ENCODE data around the gene CCDC6.
"Not testable (repeated sequence)": the region's sequence is repeated elsewhere in the genome, so short reads cannot be mapped to it uniquely, and the experiment has no call there.

CCDC6 gene

DNA sequence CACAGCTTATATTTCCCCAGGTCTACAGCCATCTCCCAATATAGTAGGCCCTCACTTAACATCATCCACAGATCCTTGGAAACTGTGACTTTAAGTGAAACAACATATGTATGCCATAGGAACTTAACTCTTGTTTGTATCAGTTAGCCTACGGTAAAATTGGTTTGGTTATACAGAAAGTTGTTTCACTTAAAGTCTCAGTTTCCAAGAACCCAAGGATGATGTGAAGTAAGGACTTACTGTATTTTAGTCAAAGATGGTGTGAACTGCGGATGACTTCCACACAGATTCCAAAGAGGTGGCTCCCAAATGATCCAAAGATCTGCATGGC, 96.7 kb downstream of the CCDC6 start:
- DNase-seq (ENCODE audit: low read depth in 3 of 3), result no peak

DNA sequence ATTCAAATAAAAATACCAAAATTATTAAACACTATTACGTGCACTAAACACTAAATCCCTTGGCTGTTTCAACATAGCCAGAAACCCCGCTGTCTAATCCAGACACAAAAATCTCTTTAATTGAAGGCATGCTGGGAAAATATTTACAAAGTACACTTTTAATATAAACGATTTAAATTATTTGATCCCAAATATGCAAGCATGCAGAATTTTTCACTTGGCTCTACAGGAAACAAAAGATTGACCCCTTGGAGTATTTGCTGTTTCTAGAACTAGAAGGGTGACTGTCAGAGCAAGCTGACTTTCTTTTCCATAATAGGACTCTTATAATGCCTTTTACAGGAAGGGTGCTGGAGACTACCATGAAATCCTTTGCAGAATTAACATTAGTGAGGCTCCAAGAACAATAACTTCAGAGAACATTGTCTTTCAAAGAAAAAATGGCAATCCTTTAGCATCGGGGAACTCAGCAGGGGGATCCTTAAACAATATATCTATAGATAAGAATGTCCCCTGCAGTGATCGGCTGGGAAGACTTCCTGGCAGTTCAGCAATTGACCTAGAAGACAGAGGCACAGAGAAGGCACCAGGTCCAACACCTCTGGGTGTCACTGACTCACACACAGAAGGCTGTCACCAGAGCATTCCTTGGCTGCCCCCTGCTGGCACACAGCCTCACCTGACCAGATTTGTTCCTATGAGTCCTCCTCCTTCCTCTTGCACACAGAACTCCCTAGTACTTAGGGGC, 97.3 kb downstream of the CCDC6 start:
- DNase-seq (ENCODE audit: low read depth in 3 of 3), result peak; percentile 46 to 66 (median 52)

DNA sequence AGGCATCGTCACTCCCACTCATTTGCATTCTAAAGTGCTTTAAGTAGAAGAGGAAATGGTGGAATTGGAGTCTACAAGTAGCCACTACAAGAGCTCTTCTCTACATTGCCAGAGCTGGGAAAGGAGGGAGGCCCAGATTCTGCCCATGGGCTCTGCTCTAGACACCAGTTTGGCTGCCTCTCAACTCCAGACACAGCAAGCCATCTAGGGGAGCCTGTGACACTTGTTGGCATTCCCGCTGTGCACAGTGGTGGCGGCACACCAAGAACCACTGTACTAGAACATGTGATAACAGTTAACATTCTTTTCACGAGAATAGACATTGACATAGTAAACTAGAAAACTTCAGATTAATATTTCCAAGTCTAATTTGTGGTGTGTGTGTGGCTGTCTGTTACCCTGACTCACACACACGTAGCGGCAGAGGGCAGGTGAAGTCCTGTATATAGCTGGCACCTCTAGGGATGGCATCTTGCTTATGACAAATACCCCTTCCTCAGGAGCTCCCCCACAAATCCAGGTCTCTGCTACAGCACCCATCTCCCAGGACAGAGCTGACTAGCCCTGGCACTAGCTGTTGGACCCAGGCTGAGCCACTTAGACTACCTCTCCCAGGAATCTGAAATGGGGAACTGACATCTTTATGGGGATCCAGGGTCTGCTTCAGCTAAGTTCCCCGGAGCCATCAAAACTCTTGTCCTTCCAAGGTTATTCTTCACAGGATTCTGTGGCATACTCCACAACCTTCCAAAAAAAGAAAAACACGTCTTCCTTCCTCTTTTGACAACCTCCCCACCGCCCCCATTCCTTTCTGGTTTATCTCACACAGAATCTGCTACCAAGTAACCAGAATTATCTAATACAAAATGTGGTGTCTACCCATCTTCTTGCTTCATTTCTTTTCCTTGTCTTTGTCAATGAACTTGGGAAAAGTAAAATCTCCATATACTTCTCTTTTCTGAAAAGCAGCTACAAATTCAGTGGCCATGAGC, 98.4 kb downstream of the CCDC6 start:
- no peak for DNase-seq (ENCODE audit: low read depth in 3 of 3)

DNA sequence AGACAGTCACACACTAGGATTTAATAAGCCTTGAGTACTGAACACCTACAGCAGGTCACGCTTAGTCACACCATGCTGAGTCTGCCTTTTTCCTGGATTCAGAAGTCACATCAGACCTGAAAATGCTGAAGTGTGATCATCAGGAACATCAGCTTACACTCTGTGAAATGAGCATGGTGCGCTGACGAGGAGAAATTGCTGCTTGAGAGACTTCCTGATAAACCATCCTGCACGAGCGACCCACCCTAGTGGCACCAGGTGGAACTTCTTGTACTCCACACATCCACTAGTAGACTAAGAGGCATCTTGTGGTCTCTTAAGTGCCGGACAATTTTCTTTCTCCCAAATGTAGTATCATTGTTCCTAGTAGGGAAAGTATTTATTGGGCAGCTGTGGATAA, 101.3 kb downstream of the CCDC6 start:
- peak in 1 of 3 donors; percentile 9 for DNase-seq (ENCODE audit: low read depth in 3 of 3)

DNA sequence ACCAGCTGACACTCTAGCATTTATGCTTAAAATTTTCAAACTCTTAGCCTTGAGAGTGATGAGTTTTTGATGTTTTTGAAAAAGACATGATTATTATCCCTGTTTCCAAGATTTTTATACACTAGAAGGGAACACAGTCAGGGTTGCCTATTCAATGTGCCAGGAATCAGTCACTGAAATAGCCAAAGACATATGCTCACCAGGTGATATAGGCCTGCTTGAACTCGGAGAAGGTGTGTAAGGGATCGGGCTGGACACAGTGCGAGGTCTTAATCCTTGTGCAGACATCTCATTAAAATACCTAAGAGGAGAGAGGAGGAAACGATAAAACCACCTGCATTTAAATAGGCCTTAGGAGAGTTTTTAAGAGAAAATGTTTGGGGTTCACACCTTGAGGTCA, 102.1 kb downstream of the CCDC6 start:
- DNase-seq (ENCODE audit: low read depth in 3 of 3), result no peak

DNA sequence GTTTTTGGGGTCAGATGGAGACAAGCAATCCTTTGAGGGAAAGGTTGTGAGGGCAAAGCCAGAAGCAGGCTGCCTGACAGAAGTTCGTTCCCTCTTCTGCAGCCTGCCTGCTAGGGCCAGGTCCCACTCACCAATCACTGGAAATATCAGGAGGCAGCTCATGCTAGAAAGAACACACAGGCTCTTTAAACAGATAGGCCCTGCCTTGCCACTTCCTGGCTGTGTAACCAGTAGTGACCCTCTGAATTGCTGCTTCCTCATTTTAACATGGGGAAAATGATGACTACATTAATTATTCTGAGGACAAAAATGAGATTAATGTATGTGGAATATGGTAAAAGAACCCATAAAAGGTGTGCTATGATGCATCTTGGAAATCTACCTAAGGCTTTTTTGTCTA, 102.6 kb downstream of the CCDC6 start:
- DNase-seq (ENCODE audit: low read depth in 3 of 3), result no peak

DNA sequence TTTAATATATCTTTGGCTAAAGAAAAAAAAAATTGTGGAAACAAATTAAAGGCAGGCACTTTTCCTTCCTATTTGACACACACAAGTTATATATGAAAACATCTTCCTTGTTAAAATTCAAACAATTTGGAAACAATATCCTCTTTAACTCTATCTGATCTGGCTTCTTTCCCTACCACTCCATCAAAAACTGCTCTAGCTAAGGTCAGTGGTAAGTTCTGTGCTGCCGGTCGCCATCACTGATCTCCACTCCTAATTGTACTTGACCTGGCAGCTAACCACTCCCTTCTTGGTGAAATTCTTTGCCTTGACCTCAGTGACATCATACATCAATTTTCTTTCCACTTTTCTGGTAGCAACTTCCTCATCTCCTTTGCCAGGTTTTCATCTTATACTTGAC, 105.2 kb downstream of the CCDC6 start:
- no peak for DNase-seq (ENCODE audit: low read depth in 3 of 3)

DNA sequence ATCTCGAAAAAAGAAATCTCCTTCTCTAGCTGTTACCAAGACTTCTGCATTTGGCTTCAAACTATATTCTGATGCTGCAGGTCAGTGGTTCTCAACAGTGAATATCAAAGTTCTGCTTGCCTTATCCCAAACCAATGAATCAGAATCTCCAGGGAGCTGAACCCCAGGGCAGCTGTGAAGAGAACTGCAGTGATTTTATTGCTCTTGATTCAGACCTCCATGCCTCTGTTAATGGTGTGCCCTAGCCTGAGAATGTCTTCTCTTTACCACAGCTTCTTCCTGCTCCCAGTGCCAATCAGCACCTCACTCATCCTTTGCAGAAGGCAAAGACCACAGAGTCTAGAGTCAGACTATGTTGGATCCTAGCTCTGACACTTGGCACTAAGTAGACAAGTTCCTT, 106.9 kb downstream of the CCDC6 start:
- no peak for DNase-seq (ENCODE audit: low read depth in 3 of 3)

DNA sequence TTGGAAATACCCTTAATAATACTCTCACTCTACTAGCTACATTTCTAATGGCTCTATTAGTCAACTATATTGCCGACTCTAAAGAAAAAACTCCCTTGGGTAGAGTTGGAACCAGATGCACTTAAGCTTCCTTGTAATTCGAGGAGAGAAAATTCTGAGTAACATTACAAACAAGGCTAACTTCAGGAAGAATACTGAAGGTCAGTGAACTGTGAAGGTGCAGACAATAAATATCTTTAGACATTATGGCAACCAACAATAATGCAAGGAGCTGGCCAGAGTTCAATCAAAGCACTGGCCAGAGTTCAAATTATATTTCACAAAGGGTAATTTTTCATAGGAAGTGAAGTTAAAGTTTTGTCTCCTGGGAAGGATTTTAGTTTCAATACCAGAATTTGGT, 112.4 kb downstream of the CCDC6 start:
- DNase-seq (ENCODE audit: low read depth in 3 of 3), result no peak

DNA sequence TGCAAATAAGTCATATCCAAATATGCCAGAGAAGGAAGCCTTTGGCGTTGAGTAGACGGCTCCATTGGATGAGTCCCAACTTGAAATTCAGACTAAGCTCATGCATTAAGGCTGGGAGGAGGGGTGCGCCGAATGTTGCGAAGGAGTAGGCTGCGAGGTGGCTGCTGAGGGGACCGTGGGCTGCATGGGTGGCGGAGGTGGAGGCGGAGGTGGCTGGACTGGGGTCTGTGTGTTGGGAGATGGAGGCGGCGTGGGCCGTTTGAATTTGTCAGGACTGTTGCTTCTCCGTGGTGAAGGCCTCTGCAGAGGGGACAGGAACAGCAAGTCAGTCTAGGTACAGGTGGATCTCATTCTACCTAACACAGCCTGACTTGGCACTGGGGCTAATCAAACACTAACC, 113.5 kb downstream of the CCDC6 start:
- no peak for DNase-seq (ENCODE audit: low read depth in 3 of 3)

DNA sequence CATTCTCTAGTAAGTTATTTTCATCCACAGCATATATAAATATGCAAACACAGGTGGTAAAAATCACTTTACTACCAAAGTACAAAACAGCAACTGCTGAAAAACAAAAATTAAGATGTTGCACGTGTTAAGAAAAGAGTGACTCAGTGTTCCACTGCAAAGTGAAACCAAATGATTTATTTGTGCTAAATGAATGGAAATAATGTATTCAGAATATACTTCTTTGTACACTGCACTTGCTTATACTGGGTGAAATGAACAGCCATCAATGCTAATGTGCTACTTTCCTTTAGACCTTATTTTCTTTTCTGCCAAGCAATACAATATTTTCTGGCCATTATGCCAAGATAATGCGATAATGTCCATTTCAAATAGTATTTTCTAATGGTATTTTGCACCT, 114.8 kb downstream of the CCDC6 start:
- DNase-seq (ENCODE audit: low read depth in 3 of 3), result no peak

DNA sequence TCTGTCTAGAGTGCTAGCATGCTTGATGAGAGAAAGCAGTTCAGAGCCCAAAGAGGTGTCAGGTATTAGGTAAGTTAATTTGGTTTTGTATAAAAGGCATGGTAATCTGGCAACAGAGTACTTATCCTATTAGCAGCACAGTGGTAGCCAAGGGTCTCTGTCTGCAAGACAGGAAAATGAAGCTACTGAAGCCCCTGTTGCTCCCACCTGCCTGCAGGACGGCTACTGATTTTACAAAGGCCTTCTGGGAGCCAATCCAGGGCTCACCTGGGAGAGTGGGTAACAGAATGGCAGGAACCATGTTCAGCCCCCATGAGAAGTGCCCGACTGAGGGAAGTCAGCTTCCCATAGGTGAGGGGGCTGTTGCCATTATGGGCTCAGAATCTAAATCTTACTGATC, 116.3 kb downstream of the CCDC6 start:
- DNase-seq (ENCODE audit: low read depth in 3 of 3), result not testable (repeated sequence)

DNA sequence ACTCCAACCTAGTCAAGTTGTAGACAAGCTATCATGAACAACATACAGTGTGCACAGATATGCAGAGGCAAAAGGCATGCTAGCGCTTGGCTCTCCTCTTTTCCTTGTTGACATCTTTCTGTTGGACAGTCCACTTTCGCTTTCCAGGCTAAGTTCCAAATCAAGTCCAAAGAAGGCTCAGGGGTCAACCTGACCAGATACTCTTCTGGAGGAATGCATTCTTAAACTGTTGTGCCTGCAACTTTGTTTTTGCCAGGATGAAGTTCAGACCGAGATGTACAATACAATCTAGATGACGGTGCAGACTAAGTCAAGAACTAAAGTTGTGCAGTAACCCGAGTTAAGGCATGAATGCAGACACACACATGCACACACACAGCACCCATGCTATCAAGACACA, 117.4 kb downstream of the CCDC6 start:
- not testable (repeated sequence) for DNase-seq (ENCODE audit: low read depth in 3 of 3)

DNA sequence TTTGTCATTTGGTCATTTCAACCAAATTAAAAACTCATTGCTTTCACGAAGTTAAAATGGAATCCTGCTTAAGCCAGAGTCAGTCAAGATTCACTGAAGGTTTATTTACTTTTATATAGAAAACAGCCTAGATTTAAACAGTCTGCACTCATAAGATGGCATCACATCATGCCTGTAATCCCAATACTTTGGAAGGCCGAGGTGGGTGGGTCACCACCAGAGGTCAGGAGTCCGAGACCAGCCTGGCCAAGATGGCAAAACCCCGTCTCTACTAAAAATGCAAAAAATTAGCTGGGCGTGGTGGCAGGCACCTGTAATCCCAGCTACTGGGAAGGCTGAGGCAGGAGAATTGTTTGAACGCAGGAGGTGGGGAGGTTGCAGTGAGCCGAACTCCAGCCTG, 119.3 kb downstream of the CCDC6 start:
- not testable (repeated sequence) for DNase-seq (ENCODE audit: low read depth in 3 of 3)

DNA sequence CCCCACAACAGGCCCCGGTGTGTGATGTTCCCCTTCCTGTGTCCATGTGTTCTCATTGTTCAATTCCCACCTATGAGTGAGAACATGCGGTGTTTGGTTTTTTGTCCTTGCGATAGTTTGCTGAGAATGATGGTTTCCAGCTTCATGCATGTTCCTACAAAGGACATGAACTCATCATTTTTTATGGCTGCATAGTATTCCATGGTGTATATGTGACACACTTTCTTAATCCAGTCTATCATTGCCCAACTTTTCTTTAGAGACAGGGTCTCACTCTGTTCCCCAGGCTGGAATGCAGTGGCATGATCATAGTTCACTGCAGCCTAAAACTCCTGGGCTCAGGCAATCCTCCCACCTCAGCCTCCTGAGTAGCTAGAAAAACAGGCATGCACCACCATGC, 120.9 kb downstream of the CCDC6 start:
- DNase-seq (ENCODE audit: low read depth in 3 of 3), result not testable (repeated sequence)

DNA sequence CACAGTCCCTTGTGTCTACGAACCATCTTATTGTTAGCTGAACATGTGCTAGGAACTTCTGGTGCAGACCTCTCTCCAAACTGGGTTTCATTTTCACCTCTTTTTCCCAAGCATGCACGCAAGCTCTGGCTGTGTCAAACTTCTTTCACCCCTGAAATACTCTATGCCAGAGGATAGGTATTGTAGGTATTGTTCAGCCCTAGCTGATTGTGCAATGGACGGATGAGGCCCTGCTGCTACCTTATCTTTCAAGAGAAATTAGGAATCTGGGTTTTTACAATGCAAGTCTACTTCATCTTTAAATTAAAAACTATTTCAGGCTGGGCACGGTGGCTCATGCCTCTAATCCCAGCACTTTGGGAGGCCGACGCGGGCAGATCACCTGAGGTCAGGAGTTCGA, 124.8 kb downstream of the CCDC6 start:
- DNase-seq (ENCODE audit: low read depth in 3 of 3), result no peak

DNA sequence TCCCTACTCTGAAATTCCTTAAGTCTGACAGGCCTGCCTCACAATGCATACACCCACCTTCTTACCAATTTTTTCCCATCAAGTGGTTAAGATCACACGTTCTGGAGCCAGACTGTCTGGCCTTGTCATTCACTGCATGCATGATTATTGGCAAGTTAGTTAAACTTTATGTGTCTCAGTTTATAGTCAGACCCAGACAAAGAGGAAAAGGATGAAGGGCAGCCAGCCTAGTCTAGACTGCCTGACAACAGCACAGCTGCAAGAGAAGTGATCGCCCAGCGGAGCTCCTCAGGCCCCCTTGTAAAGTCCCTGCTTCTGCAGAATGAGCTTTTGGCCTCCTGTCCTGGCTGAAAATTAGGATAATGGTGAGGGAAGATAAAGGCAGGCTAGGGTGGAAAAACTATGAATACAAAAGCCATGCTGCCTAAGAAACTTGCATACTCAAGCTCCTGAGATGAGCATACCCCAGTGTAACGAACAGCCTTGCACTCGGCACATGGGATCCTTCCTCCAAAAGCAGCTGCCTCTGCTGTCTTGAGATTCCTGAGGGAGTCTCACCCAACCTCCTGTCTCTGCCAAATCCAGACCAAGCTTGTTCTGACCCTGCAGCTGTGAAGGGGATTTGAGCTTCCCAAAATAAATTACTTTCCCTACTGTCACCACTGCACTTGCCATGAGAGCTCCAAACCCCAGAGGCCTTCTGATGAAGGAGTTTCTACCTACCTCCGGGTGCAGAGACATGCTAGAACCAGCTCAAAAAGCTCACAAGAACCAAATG, 126.4 kb downstream of the CCDC6 start:
- DNase-seq (ENCODE audit: low read depth in 3 of 3), result no peak

DNA sequence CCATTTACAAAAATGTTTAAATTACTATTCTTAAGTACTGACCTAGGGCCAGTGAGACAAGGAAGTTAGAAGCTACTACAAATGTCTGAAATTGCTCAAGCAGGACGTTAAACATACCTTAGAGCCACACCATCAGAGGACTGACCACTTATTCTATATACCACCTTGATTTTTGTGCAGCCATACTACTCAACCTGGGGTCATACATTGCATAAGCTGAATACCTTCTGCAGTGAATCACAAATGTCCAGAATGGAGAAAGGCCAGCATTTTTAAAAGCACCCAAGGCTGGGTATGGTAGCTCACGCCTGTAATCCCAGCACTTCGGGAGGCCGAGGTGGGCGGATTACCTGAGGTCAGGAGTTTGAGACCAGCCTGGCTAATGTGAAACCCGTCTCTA, 131.9 kb downstream of the CCDC6 start:
- no peak for DNase-seq (ENCODE audit: low read depth in 3 of 3)

DNA sequence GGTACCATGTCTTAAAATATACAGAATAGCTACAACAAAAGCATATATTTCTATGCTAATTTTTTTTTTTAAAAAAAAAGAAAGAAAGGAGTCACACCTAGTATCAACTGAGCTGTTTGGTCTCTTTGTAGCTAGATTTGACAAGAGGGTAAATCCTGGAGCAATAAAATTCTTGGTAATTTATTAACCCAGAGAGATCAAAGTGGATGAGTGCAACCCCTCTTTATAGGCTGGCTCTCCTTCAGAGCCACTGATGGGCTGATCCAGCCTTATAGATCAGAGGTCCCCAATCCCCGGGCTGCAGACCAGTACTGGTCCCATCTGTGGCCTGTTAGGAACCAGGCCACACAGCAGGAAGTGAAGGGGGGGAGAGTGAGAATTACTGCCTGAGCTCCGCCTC, 133.3 kb downstream of the CCDC6 start:
- no peak for DNase-seq (ENCODE audit: low read depth in 3 of 3)

DNA sequence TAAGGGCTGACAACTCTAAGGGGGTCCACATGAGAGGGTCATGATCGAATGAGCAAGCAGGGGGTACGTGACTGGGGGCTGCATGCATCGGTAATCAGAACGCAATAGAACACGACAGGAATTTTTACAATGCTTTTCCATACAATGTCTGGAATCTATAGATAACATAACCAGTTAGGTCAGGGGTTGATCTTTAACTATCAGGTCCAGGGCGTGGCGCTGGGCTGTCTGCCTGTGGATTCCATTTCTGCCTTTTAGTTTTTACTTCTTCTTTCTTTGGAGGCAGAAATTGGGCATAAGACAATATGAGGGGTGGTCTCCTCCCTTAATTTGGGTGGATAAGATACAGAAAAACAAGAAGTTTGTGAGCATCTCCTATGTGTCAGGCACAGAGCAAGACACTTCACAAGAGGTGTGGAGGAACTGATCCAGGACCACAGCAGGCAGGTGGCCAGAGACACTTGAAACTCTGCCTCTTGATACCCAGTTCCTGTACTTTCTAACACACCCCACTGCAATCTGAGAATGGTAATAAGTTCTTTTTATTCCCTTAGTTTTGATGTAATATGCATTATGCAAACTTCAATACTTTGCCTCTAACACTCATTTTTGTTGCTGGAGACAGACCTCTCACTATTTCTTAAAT, 135.1 kb downstream of the CCDC6 start:
- no peak for DNase-seq (ENCODE audit: low read depth in 3 of 3)

DNA sequence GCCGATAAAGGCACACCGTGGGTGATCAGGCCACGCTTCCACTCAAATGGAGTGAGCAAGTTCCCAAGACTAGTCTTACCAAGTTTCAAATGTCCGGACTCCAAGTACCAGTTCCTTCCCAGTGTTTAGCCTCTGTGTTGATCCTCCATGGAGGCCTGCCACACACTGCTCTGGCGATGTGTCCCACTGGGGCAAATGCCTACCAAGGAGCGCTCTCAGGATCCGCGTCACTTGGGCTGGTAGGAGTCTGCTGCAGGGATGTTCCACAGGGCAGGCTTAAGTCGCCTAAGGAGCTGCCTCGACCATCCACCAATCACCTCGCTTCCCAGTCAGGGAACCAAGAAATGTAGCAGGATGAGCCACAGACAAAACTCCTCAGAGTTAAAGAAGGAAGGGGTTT, 135.7 kb downstream of the CCDC6 start:
- DNase-seq (ENCODE audit: low read depth in 3 of 3), result no peak

DNA sequence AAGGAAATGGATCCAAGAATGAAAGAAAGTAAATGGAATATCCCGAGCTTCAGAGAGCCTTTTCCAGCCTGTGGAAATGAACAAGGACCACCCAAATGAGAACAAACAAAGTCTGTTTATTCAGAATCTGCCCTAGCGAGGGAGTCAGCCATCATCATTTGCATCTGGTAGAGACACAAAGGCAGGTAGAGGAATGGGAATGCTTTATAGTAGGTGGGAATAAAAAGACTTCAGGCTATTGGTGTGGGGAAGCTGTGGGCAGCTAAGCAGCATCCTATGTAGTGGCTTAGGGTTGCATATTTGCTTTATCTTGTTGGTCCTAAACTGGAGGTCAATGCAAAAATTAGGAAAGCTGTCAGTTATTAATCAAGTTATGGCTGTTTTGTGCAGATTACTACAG, 143.9 kb downstream of the CCDC6 start:
- no peak for DNase-seq (ENCODE audit: low read depth in 3 of 3)
